Stimulated activated CD4-positive, alpha-beta T cell treated with anti-CD3 and anti-CD28 coated beads, Interleukin-2, amount 100 ng/mL, for 4 hours (primary cell): ENCODE data around the gene CALY.

Source experiments
- DNase-seq: peaks from one replicate; pipeline ENCODE4 v3.0.0-alpha.2; 2020; ENCODE audit warnings: low read depth

Gene CALY

DNA sequence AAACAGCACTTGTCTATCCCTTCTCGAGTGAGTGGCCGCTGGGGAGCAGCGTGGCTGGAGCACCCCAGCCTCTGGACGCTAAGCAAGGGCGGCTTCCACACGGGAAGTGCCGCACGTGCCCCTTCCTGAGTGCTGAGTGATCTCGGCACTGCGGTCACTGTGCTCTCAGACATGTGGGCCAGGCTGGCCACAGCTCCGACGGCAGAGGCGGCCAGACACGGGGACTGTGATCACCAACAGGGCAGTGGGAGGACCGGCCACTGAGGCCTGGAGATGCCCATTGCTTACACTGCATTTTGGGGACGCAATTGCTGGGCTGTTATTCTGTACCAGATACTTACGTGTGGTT, 29.4 kb upstream of the CALY start:
- DNase-seq = no peak

DNA sequence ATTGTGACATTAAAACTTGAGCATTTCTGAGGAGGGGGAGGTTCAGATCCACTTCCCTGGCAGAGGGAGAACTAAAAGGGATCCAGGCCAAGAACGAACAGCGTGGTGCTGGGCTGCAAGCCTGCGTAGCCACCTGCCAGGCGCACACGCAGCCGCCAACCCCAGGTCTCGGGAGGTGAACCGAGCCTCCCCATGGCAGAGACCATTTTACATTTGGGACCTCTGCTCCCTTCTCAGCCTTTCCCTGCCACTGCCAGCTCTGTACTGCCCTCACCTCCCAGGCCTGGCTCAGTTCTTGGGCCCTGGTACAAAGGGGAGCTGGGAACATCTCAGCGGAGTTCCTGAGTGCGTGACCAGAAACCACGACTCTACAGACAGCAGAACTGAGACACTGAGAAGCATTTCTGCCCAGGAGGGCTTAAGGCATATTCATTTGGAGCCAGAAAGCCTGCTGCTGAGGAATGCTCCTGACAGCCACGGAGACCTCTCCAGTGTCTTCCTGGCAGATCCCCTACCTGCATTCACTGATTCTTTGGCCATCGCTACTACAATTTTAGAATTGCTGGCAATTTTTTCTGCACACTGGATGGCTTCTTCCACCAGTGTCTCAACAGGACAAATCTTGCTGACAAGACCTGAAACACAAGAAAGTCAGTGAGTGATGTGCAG, 28.9 kb upstream of the CALY start:
- DNase-seq = no peak

DNA sequence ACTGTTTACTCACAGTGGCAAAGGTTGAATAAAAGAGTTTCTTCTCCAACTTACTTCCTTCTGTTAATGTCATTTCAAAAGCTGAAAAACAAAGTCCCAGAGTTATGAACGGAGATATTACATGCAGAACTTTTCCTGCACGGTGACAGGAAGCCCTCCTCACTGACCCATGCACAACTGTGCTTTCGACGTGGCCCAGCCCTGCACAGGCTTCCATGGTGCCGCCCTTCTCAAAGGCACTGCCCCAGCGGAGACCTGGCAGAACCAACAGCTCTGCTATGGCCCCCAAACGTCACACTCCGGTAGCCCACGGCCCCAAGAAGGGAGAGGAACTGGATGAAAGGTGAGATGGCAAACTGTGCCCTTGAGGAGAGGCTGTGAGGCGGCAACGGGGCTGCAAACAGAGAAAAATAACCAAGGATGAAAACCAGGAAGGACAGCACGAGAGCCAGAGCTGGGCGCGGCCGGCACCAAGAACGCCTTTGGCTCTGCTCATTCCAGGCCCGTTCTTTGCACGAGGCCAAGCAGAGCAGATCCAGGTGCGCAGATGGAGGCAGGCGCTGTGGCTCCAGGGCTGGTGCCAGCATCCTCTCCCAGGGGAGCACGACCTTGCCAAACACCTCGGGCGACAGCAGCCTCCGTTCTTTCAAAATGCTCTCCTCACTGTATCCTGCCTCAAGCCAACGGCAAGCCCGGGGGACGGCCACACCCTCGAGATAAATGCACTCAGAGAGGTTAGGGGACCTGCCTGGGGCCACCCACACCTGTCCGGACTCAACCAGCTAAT, 28.1 kb upstream of the CALY start:
- no peak for DNase-seq

DNA sequence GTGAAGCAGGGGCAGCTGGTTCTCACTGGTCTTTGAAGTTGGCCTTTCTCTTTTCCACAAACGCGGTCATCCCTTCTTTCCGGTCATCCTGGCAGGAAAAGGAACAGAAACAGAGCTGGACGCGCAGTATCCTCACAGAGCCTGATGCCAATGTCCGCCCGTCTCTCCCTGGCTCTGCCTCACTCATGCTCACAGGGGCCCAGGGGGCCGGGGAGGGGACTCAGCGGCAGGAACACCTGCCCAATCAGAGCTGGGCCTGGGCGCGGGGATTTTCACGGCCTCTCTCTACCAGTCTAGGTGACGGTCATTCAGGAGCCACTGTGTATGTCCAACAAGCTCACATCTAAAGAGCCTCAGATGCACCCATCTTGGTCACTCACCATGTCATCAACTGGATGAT, 26.1 kb upstream of the CALY start:
- DNase-seq = no peak

DNA sequence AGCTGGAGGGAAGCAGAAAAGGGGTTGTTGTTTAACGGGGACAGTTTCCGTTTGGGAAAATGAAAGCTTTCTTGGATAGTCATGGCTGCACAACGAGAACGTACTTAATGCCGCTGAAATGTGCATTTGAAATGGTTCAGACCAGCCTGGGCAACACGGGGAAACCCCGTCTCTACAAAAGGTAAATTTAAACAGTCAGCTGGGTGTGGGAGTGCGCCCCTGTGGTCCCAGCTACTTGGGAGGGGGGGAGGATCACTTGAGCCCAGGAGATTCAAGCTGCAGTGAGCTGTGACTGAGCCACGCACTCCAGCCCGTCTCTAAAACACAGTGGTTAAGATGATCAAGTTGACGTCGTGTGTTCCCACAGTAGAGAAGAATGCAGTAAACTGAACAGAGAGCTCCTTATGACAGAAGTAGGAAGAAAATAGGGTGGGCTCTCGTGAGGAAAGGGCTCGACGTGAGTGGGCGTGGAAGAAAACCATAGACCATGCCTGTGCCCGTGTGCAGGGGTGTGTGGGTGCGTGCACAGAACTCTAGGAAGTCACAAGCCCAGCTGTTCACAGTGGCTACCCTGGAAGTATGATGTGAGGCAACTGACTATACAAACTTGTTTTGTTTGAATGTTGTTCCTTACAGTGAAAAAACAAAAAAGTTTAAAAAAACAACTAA, 25.2 kb upstream of the CALY start:
- DNase-seq = no peak

DNA sequence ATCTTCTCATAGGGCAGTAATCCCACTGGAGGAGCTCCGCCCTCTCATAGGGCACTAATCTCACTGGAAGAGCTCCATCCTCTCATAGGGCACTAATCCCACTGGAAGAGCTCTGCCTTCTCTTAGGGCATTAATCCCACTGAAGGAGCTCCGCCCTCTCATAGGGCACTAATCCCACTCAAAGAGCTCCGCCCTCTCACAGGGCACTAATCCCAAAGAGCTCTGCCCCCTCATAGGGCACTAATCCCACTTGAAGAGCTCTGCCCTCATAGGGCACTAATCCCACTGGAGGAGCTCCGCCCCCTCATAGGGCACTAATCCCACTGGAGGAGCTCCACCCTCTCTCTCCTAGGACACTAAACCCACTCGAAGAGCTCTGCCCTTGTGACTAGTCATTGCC, 24.5 kb upstream of the CALY start:
- no peak for DNase-seq

DNA sequence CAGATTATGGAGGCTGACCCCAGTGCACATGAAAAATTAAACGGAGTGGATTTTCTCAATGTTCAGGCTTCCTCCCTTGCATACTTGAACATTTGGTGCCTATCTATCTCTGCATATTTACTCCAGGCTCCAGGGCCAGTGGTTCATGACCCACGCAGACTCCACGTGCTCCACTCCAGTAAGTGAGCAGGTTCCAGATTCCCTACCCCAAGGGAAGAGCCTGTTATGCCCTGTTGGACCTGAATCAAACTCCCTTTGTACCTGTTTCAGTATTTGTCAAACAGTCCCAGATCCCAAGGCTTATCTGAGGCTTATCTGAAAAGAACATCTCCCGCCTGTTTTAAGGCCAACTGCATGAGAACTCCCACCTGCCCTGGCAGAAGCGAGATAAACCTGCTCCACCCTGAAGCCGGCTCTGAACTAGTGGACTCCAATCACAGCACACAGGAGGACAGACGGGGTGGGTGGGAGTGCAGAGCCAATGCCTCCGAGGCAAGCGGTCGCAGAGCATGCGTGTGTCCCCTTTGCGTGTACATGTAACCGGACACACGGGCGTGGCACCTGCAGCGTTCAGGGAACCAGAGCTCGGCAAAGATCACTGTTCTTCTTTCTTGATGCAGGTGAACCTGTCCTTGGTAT, 23.4 kb upstream of the CALY start:
- DNase-seq = no peak

DNA sequence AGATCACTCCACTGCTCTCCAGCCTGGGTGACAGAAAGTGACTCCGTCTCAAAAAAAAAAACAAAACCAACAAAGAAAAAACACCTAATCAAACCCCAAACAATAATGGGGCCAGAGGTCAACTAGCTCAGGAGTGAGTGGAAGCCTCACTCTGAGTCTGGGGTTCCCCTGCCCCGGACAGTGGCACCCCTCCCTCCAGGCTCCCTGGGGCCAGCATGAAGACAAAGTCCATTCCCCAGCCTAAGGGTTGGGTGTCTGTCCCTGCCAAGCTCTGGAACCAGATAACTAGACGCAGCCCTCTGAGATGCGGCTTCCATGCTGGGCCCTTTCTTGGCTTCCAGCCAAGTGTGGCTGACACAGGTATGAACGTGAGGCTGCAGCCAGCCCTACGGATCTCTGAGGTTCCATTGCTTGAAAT, 22.9 kb upstream of the CALY start:
- no peak for DNase-seq

DNA sequence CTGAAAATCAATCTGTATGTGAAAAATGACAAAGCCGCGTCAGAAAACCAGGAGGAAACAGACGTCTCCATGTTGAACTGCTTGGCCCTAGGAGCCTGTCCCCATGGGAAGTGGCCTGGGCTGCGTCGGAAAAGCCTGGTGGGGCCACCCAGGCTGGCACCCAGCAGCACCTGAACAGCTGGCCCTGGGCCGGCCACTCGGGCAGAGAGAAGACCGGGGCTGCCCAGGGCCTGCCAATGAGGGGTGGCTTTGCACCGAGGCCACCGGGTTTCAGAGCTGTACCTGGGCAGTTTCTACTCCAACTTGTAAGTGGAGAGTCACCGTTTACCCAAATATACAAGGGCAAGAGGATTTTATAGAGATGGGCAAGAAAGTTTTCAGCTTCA, 22.2 kb upstream of the CALY start:
- DNase-seq = no peak

DNA sequence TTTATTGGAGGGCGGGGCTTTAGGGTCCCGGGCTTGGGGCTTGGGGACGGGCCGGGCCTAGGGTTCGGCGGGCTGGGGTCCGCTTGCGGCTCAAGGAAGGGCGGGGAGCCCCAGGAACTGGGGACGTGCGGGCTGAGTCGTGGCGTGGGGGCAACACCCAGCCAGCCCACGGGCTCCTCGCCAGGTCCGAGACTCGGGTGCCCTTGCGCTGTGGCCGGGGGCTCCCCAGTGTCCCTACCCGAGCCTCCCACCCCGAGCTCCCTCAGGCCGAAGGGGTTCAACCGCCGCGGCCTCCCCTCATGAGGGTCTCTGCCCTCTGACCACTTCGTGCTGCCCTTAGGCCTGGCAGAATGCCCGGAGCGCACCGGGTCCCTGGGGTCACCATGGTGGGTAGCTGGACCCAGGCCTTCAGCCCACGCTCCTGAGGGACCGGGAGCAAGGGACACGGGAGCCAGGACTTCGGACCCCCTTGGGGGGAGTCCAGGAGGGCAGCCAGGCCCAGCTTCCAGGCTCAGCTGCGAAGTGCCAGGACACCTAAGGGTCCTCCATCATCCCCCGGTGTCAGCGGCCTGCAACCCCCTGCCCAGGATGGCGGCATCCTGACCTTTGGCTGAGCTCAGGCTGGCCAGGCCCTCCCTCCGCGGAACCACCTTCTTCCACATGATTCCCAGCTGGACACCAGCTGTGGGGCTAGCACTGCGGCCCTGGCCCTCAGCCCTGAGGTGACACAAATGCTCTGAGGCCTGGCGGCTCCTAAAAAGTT, 21.6 kb upstream of the CALY start:
- no peak for DNase-seq

DNA sequence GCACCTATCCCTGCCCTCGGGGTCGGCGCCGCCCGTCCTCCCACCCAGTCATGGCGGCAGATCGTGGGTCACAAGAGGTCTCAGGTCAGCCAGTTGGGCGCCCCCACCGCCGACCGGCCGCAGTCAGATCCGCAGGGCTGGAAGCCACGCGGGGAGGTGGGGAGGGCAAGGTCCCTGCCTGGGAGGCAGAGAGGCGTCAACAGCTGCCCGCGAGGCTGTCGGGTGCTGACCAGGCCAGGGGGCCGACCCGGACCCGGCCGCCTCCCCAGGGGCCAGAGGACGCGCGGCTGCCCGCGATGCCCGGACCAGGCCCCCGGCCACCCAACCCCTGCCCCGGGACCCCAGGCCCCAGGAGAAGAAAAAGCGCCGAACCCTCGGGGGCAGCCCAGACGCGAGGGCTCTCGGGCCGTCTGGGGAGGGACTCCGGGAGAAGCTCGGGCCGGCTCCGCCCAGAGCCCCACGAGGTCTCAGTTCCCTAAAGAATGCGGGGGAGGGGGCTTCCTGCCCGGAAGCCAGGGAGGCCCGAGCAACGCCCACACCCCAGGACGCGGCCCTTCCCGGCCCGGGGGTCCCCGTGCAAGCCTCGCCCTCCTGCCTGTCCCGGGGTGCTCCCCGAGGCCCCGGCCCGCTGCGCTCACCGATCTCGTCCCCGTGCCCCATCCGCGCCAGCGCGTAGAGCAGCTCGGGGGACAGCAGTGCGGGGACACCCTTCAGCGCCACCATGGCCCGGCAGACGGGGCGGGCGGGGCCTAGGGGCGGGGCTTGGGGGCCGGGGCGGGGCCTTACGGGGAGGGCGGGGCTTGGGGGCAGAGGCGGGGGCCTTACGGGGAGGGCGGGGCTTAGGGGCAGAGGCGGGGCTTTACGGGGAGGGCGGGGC, 20.8 kb upstream of the CALY start, which contains the start of gene FUOM:
FUOM (minus strand) TSS at position 735 of the 877 bp plus-strand sequence; CDS start at position 723, 12 bp downstream.
- peak; percentile 66 for DNase-seq

DNA sequence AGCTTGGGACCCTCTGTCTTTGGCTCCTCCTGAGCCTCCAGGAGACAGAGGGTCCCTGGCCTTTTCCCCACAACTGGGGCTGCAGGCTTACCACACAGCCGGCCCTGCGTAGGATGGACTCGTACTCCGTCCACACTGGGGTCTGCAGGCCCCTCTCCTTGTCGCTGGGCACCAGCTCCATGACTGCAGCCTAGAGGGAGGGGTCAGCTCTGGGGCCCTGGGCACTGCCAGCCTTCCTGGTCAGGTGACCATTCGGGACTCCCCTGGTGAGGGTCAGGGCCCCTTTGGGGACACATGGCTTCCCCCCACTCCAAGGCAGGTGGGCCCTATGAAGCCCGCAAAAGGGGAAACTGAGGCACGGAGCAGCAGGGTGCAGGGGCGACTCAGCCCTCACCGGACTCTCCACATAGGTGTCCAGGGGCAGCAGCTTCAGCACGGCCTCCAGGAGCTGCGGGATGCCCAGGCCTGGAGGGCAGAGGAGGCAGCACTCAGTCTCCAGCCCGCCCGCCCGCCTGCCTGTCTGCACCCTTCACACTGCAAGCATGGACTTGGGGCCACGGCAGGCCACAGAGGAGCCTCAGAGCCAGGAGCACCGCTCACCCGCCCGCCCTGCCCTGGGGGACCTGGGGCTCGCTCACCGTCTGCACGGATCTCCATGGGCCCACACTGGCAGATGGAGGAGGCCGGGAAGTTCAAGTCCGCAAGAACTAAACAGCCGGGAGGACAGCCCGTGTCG, 20.0 kb upstream of the CALY start:
- DNase-seq = no peak

DNA sequence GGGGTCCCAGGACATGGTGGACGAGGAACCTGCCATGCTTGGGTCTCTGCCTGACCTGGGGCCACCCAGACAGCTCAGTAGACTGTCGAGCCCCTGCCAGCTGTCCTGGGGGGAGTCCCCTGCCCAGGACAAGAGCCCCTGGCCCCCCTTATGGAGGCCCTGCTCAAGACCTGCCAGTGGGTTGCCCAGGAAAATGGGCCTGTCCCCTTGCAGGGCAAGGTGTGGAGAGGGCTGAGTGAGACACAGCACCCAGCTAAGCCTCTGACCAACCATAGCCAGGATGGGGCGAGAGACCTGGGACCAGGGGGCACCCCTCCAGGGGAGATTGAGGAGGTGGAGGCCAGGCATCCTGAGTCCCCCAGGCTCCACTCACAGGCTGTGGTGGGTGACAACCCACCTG, 19.3 kb upstream of the CALY start:
- DNase-seq = no peak

DNA sequence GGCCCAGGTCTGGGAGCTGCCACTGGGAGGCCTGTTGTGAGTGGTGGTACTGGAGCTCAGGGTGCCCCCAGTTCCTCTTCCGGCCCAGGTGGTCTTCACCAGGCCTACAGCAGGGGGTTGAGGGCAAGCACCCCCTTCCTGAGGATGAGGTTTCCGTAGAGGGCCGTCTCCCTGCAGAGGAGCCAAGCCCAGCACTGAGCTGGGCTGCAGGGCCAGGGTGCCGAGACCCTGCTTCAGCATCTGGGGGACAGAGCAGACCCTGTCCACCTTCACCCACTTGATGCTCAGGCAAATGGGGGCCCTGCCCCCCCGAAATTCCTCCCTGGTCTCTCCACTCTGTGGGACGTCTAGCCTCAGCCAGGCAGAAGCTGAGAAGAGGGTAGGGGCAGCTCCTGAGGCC, 18.6 kb upstream of the CALY start:
- DNase-seq = no peak

DNA sequence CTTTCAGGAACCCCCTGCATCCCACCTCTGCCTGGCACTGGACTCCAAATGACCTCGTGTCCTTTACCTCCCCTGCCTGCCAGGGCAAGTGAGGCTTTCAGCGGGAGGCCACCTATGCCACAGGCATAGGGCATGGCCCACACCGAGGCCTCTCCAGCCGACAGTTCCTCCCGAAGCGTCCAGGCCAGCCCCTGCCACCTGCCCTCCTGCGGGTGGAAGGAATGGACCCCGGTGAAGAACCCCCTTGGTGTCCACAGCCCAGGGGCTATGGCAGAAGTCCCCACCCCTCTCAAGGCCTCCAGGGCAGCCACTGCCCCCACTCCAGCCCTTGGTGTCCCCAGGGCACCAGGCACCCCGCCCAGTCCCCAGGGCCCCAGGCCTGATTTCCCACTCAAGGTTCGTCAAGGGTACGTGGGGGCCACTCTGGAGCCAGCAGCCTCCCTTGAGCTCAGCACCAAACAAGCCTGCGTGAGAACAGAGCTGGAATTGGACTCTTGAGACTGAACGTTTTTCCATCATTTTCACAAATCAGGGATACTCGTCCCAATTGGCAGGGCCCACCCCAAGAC, 18.1 kb upstream of the CALY start:
- no peak for DNase-seq

DNA sequence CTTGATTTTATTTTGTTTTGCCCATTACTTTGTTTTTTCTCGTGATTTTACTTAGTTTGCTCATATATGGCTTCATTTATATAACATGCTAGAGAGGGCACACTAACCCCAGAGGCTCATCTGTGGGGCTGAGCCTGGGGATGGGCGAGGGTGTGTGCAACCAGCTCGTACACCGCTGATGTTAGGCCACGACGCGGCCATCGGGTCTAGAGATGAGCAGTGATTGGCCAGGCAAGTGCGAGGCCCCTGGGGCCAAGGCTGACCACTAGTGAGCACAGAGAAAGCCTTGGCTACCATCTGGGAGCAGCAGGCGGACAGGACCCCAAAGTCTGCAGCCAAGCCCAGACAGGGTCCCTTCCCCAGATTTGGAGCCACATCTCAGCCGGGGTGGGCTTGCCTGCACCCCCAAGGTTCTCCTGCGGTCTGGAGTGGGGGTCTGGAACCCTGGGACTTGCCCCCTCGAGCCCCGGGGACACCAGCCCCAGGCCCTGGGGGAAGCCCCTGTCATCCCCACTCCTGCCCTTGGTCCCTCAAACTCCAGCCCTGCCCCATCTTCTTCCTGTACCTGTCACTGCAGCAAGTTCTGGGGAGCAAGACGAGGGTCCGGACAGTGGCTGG, 17.4 kb upstream of the CALY start:
- DNase-seq = no peak

DNA sequence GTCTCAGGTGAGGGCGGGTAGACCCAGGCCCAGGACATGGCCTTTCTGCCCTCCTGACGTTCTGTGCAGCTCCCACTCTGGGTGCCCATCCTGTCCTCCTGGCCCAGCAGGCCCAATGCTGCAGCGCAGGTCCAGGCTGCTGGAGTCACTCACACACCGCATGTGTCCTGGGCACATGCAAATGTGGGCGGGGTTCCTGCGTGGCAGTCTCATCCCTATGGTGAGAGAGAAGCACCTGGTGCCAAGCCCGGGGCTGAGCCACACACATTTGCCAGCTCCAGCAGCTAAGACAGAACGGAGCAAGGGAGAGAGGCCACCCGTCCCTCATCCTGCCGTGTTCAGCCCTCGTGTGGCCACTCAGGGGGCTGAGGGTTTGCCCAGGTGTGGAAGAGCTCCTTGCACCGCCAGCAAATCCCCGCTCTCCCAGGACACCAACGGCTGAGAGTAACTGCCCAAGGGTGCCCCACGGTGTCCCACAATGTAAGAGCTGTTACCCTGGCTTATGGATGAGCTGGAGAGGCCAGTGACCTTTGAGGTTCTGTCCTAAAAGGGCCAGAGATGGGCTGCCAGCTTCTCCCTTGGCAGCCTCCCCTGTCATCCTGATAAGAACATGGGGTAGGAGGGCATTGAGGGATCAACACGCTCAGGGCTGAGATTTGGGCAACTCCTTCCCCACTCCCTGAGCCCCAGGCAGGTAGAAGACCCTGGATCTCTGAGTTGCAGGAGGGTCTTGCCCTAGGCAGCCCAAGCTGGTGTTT, 16.7 kb upstream of the CALY start:
- no peak for DNase-seq

DNA sequence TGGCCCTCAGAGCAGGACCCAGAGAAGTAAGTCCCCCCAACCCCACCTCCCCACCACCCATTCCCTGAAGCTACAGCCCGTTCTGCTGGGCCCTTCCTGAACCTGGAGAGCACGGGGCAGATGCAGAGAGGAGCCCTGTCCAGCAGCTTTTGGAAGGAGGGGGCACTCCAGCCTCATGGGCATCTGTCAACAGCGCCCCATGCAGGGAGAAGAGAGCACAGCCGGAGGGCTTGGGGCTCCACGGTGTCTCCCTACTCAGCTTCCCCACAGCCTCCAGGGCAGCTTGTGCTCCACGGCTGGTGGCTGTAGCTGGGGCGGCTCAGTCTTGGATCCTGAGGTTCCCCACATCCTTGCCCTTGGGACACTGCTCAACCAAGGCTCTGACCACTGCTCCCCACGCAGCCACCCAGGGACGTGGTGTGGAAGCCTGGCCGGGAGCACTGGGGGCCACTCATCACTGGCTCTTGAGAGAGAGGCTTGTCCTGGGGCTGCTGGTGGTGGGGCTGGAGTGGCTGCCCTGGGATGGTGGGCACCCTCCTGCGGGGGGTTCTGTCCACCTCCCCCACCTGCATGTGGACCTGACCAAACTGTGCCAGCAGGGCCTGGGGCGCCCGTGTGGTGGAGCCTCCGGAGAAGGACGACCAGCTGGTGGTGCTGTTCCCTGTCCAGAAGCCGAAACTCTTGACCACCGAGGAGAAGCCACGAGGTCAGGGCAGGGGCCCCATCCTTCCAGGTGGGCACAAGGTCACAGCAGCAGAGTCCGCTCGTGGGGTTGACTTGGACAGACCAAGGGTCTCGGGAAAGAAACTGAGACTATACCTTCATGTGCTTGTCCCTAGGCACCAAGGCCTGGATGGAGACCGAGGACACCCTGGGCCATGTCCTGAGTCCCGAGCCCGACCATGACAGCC, 15.0 kb upstream of the CALY start:
- DNase-seq = no peak
